B cell (primary cell): Measurements from ENCODE around the gene KLHDC7A. TPM values are rescaled to one million over a fixed set of nuclear protein-coding genes. Genes with fewer than 3 reads are reported as not detected.

Source experiments
- ATAC-seq: fragments of 200-7000 bp; cut with Tn5 transposase; one replicate; pipeline ENCODE4 v1.10.0; 2021; ENCODE audit warnings: low read depth, mild to moderate bottlenecking, moderate number of reproducible peaks, moderate library complexity
- CTCF ChIA-PET: fragments of 350-600 bp; sonication (Branson Sonifier 250); formaldehyde crosslinking; loops from one replicate; lab custom pipeline; 2021; ENCODE audit warnings: antibody characterized with exemption, inconsistent platforms; lab: Charles Lee
- POLR2A ChIA-PET: fragments of 350-600 bp; sonication (Branson Sonifier 250); formaldehyde crosslinking; loops from one replicate; lab custom pipeline; 2021; ENCODE audit warnings: antibody characterized with exemption; lab: Charles Lee
- DNase-seq: peaks from one replicate; pipeline ENCODE4 v3.0.0; 2013
- H2AFZ ChIP-seq: 2 replicates; pipeline ENCODE4 v1.6.1; 2012; ENCODE audit warnings: mild to moderate bottlenecking, low read depth, low read length; ENCODE audit not compliant: insufficient read depth, poor library complexity, severe bottlenecking
- H3K27ac ChIP-seq, 2 donors: 1 replicate in 1 of 2; 2 replicates in 1 of 2; pipeline ENCODE4 v1.5.1; 2012 to 2013; ENCODE audit warnings: low read length in 2 of 2, mild to moderate bottlenecking in 2 of 2, moderate library complexity in 1 of 2
- H3K27me3 ChIP-seq, 4 experiments: fragments of 200-600 bp in 1 of 4; sonication (generic) in 1 of 4; replicated peaks in 1 of 4; 1 replicate in 2 of 4; 2 replicates in 2 of 4; pipeline versions ENCODE4 v1.6.1 to v1.7.0; 2013 to 2016; ENCODE audit warnings: low read length in 3 of 4, mild to moderate bottlenecking in 2 of 4, mixed read lengths in 1 of 4, moderate library complexity in 1 of 4; ENCODE audit not compliant: insufficient read depth in 4 of 4, control insufficient read depth in 3 of 4; ENCODE audit errors: control extremely low read depth in 1 of 4
- H3K36me3 ChIP-seq, 2 experiments: replicated peaks in 1 of 2; 1 replicate in 1 of 2; 2 replicates in 1 of 2; pipeline versions ENCODE4 v1.6.1 to v1.7.1; 2013; ENCODE audit warnings: low read length in 1 of 2; ENCODE audit not compliant: insufficient read depth in 2 of 2, control insufficient read depth in 1 of 2; ENCODE audit errors: control extremely low read depth in 1 of 2, extremely low read depth in 1 of 2
- H3K4me1 ChIP-seq, 2 donors: fragments of 200-600 bp in 1 of 2; sonication (generic) in 1 of 2; 1 replicate in 1 of 2; 2 replicates in 1 of 2; pipeline versions ENCODE4 v1.5.1 to v1.6.1; 2013 to 2017; ENCODE audit warnings: low read length in 2 of 2; ENCODE audit not compliant: control insufficient read depth in 2 of 2, insufficient read depth in 2 of 2
- H3K4me2 ChIP-seq: replicated peaks from 2 replicates; pipeline ENCODE3; 2012; ENCODE audit warnings: mild to moderate bottlenecking, low read depth, low read length; ENCODE audit not compliant: poor library complexity, severe bottlenecking
- H3K4me3 ChIP-seq, 5 experiments: fragments of 200-600 bp in 1 of 5; sonication (generic) in 1 of 5; 1 replicate in 3 of 5; 2 replicates in 2 of 5; pipeline versions ENCODE4 v1.5.1 to v1.7.0; 2011 to 2016; ENCODE audit warnings: low read length in 4 of 5, mild to moderate bottlenecking in 4 of 5, low read depth in 2 of 5, control low read depth in 1 of 5, moderate library complexity in 1 of 5; ENCODE audit not compliant: insufficient read depth in 1 of 5; ENCODE audit errors: control extremely low read depth in 1 of 5, extremely low read depth in 1 of 5
- H3K79me2 ChIP-seq: fragments of 200-600 bp; sonication (generic); one replicate; pipeline ENCODE4 v1.6.0; 2016; ENCODE audit warnings: low read length; ENCODE audit not compliant: control insufficient read depth, insufficient read depth
- H3K9ac ChIP-seq: fragments of 200-600 bp; sonication (generic); 2 replicates; pipeline ENCODE4 v1.6.1; 2017; ENCODE audit warnings: mild to moderate bottlenecking, low read length, moderate library complexity
- H3K9me3 ChIP-seq, 3 donors: one replicate each; pipeline versions ENCODE4 v1.6.1 to v1.7.1; 2013; ENCODE audit warnings: low read length in 2 of 3; ENCODE audit not compliant: control insufficient read depth in 2 of 3, insufficient read depth in 1 of 3; ENCODE audit errors: control extremely low read depth in 1 of 3
- H4K20me1 ChIP-seq: 2 replicates; pipeline ENCODE4 v1.6.0; 2012; ENCODE audit warnings: mild to moderate bottlenecking, low read length; ENCODE audit not compliant: insufficient read depth, control insufficient read depth, poor library complexity, severe bottlenecking
- H3K27ac Mint-ChIP-seq: one replicate; pipeline ENCODE4 v1.8.0; 2021; ENCODE audit warnings: mixed read lengths
- H3K27me3 Mint-ChIP-seq: one replicate; pipeline ENCODE4 v1.8.0; 2021; ENCODE audit warnings: mixed read lengths
- H3K4me1 Mint-ChIP-seq: one replicate; pipeline ENCODE4 v1.8.0; 2021; ENCODE audit warnings: mixed read lengths
- H3K4me3 Mint-ChIP-seq: one replicate; pipeline ENCODE4 v1.8.0; 2021; ENCODE audit warnings: mixed read lengths
- H3K9me3 Mint-ChIP-seq: one replicate; pipeline ENCODE4 v1.8.0; 2022; ENCODE audit warnings: mixed read lengths; ENCODE audit not compliant: insufficient read depth
- EZH2 ChIP-seq: IDR thresholded peaks from 2 replicates; pipeline ENCODE4 v1.6.1; 2012; ENCODE audit warnings: borderline replicate concordance, low read depth, mild to moderate bottlenecking, moderate library complexity, low read length; ENCODE audit not compliant: insufficient read depth, poor library complexity, severe bottlenecking
- WGBS: methylation state at CpG from one replicate; pipeline ENCODE4 v1.1.5; 2013; ENCODE audit warnings: missing lambda C conversion rate; ENCODE audit not compliant: insufficient coverage; 5-methylcytosine and 5-hydroxymethylcytosine counted together
- intact Hi-C: fragments of 100-400 bp; cut with micrococcal nuclease; formaldehyde crosslinking; loops from one replicate; pipeline ENCODE4 v1.10.0; 2022
- polyA plus RNA-seq: library from polyadenylated mRNA; depleted of rRNA; stranded (reverse); fragments of >200 nt; gene quantifications from 2 replicates; pipeline ENCODE4 v1.2.3, GENCODE V29; 2012
- total RNA-seq, 2 donors: library from RNA; stranded (reverse); fragments of 120-200 nt in 1 of 2; gene quantifications; 1 replicate in 1 of 2; 2 replicates in 1 of 2; pipeline versions ENCODE4 v1.2.3 to v1.2.4, GENCODE V29; 2013 to 2022
- TF ChIP-seq, protein P1 (sequence below): fragments of 200-600 bp; IDR thresholded peaks from one replicate; pipeline ENCODE4 v1.8.0; 2022; ENCODE audit warnings: antibody characterized with exemption, mild to moderate bottlenecking

KLHDC7A gene
- total and polyA plus RNA-seq, 2 donors (not counting 1 experiment from before 2014, with no cell fraction given) = not detected

DNA sequence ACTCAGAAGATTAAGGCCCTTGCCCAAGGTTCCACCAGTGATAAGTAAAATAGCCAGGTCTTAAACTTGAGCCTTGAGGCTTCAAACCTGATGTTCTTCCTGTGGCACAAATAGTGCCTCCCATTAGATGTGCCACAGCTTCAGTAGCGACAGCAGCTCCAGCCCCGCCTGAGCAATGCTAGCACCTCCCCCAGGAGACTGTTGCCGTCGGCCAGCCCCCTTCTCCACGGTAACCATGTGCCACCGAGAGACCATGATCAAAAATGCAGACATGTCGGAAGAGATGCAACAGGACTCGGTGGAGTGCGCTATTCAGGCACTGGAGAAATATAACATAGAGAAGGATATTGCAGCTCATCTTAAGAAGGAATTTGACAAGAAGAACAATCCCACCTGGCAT lies 32.2 kb downstream of the KLHDC7A start:
- ATAC-seq = no peak
- intact Hi-C loops = no loop called here
- Histone ChIP-seq H4K20me1 (no peaks in the 10 kb centered on the region), H3K4me2 (no peak overlapping the region), H3K27ac (no peak overlapping the region), H3K4me3 (no peak overlapping the region), H3K4me1 (no peaks in the 10 kb centered on the region), H3K9ac (no peak overlapping the region), H3K79me2 (no peaks in the 10 kb centered on the region), H3K36me3 (no peaks in the 10 kb centered on the region), H3K27me3 (no peaks in the 10 kb centered on the region), H2AFZ (no peak overlapping the region), H3K9me3 (peaks cover 4 to 15% (median 4%) of the 10 kb centered on the region in 3 donors)
- POLR2A ChIA-PET = no interaction called here
- 80% methylated on average over 9 of the region's 9 CpGs for WGBS
- no peak overlapping the region for H3K27ac Mint-ChIP-seq
- peaks cover 10% of the 10 kb centered on the region for H3K9me3 Mint-ChIP-seq
- no peak overlapping the region for H3K4me3 Mint-ChIP-seq
- CTCF ChIA-PET = no interaction called here
- peaks cover 14% of the 10 kb centered on the region for H3K27me3 Mint-ChIP-seq
- no peak for DNase-seq
- TF ChIP-seq EZH2 = no peak
- TF ChIP-seq, protein P1, sequence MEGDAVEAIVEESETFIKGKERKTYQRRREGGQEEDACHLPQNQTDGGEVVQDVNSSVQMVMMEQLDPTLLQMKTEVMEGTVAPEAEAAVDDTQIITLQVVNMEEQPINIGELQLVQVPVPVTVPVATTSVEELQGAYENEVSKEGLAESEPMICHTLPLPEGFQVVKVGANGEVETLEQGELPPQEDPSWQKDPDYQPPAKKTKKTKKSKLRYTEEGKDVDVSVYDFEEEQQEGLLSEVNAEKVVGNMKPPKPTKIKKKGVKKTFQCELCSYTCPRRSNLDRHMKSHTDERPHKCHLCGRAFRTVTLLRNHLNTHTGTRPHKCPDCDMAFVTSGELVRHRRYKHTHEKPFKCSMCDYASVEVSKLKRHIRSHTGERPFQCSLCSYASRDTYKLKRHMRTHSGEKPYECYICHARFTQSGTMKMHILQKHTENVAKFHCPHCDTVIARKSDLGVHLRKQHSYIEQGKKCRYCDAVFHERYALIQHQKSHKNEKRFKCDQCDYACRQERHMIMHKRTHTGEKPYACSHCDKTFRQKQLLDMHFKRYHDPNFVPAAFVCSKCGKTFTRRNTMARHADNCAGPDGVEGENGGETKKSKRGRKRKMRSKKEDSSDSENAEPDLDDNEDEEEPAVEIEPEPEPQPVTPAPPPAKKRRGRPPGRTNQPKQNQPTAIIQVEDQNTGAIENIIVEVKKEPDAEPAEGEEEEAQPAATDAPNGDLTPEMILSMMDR = no peak
- no peaks in the 10 kb centered on the region for H3K4me1 Mint-ChIP-seq

DNA sequence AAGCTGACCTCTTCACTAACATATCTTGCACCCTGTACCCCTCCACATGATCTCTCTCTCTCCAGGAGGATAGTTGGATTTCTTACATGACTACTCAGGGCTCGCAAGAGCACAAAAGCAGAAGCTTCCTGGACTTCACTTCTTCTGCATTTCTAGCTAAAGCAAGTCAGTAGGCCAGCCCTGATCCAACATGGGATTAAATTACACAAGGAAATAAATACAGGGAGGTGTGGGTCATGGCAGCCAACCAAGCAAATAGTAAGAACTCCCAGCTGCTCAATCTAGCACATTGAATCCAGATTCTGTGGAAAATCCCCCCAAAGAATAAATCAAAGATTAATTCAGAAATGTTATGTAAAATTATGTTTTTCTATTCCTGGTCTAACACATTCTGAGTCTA lies 33.3 kb downstream of the KLHDC7A start:
- ChIA-PET CTCF (no interaction called here), POLR2A (no interaction called here)
- Mint-ChIP-seq H3K9me3 (peaks cover 14% of the 10 kb centered on the region), H3K27me3 (peaks cover 14% of the 10 kb centered on the region), H3K4me1 (no peaks in the 10 kb centered on the region), H3K27ac (no peak overlapping the region), H3K4me3 (no peak overlapping the region)
- H2AFZ ChIP-seq = no peak overlapping the region
- H3K4me2 ChIP-seq = no peak overlapping the region
- TF ChIP-seq, protein P1 = no peak
- TF ChIP-seq EZH2 = no peak
- H3K4me1 ChIP-seq = no peaks in the 10 kb centered on the region
- DNase-seq (no peak), ATAC-seq (no peak)
- peaks cover 4 to 13% (median 4%) of the 10 kb centered on the region in 3 donors for H3K9me3 ChIP-seq
- no peak overlapping the region for H3K4me3 ChIP-seq
- intact Hi-C loops = no loop called here
- no peaks in the 10 kb centered on the region for H3K36me3 ChIP-seq
- H3K27me3 ChIP-seq = no peaks in the 10 kb centered on the region
- no peak overlapping the region for H3K9ac ChIP-seq
- no peak overlapping the region for H3K27ac ChIP-seq
- no CpG with 5 or more reads among the region's 1 CpG for WGBS
- no peaks in the 10 kb centered on the region for H4K20me1 ChIP-seq
- H3K79me2 ChIP-seq = no peaks in the 10 kb centered on the region
